Measurements from ENCODE around the gene MBD5. TPM values are rescaled to one million over a fixed set of nuclear protein-coding genes. Genes with fewer than 3 reads are reported as not detected.

The MBD5 gene
- total RNA-seq, 1 donor from 2014 or later = 44.9 TPM

DNA sequence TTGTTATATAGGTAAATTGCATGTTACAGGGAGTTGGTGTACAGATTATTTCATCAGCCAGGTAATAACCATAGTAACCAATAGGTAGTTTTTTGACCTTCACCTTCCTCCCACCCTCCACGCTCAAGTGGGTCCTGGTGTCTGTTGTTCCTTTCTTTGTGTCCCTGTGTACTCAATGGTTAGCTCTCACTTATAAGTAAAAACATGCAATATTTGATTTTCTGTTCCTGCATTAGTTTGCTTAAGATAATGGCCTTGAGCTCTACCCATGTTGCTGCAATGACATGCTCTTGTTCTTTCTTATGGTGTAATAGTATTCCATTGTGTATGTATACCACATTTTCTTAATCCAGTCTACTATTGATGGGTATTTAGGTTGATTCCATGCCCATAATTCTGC is 390.0 kb downstream of the MBD5 start:
- DNase-seq (ENCODE audit: extremely low spot score, unreplicated experiment) = no peak
- Mint-ChIP-seq H3K27me3 (ENCODE audit: unreplicated experiment) (no peaks in the 10 kb centered on the region), H3K4me3 (ENCODE audit: unreplicated experiment) (no peak overlapping the region), H3K27ac (ENCODE audit: unreplicated experiment) (no peak overlapping the region), H3K9me3 (ENCODE audit: unreplicated experiment) (peaks cover 36% of the 10 kb centered on the region), H3K36me3 (ENCODE audit: unreplicated experiment) (peaks cover 27% of the 10 kb centered on the region), H3K4me1 (ENCODE audit: unreplicated experiment) (no peaks in the 10 kb centered on the region)
- no peak for TF ChIP-seq CTCF (IDR thresholded peaks at IDR 0.05)

GRCh38 chr2:148416248-148416647 is 395.4 kb downstream of the MBD5 start:
- Mint-ChIP-seq H3K36me3 (ENCODE audit: unreplicated experiment) (peaks cover 22% of the 10 kb centered on the region), H3K4me1 (ENCODE audit: unreplicated experiment) (peaks cover 8% of the 10 kb centered on the region), H3K27me3 (ENCODE audit: unreplicated experiment) (no peaks in the 10 kb centered on the region), H3K9me3 (ENCODE audit: unreplicated experiment) (peaks cover 39% of the 10 kb centered on the region), H3K4me3 (ENCODE audit: unreplicated experiment) (no peak overlapping the region), H3K27ac (ENCODE audit: unreplicated experiment) (no peak overlapping the region)
- TF ChIP-seq CTCF (IDR thresholded peaks at IDR 0.05) = no peak
- DNase-seq (ENCODE audit: extremely low spot score, unreplicated experiment) = no peak

GRCh38 chr2:148430101-148430500 is 409.2 kb downstream of the MBD5 start:
- no peaks in the 10 kb centered on the region for H3K4me1 Mint-ChIP-seq (ENCODE audit: unreplicated experiment)
- H3K9me3 Mint-ChIP-seq (ENCODE audit: unreplicated experiment) = peaks cover 20% of the 10 kb centered on the region
- no peak overlapping the region for H3K27ac Mint-ChIP-seq (ENCODE audit: unreplicated experiment)
- DNase-seq (ENCODE audit: extremely low spot score, unreplicated experiment) = no peak
- TF ChIP-seq CTCF (IDR thresholded peaks at IDR 0.05) = no peak
- H3K4me3 Mint-ChIP-seq (ENCODE audit: unreplicated experiment) = no peak overlapping the region
- H3K27me3 Mint-ChIP-seq (ENCODE audit: unreplicated experiment) = no peaks in the 10 kb centered on the region
- peaks cover 8% of the 10 kb centered on the region for H3K36me3 Mint-ChIP-seq (ENCODE audit: unreplicated experiment)

- DNase-seq (ENCODE audit: extremely low spot score, unreplicated experiment) = no peak
- no peak overlapping the region for H3K27ac Mint-ChIP-seq (ENCODE audit: unreplicated experiment)
- no peaks in the 10 kb centered on the region for H3K9me3 Mint-ChIP-seq (ENCODE audit: unreplicated experiment)
- no peaks in the 10 kb centered on the region for H3K4me1 Mint-ChIP-seq (ENCODE audit: unreplicated experiment)
- no peaks in the 10 kb centered on the region for H3K36me3 Mint-ChIP-seq (ENCODE audit: unreplicated experiment)
- no peak for TF ChIP-seq CTCF (IDR thresholded peaks at IDR 0.05)
- no peaks in the 10 kb centered on the region for H3K27me3 Mint-ChIP-seq (ENCODE audit: unreplicated experiment)
- H3K4me3 Mint-ChIP-seq (ENCODE audit: unreplicated experiment) = no peak overlapping the region
Measured at GRCh38 chr2:148447877-148448276, 427.0 kb downstream of the MBD5 start.

GRCh38 chr2:148450531-148450930 is 429.6 kb downstream of the MBD5 start:
- no peak overlapping the region for H3K27ac Mint-ChIP-seq (ENCODE audit: unreplicated experiment)
- H3K27me3 Mint-ChIP-seq (ENCODE audit: unreplicated experiment) = no peaks in the 10 kb centered on the region
- H3K9me3 Mint-ChIP-seq (ENCODE audit: unreplicated experiment) = no peaks in the 10 kb centered on the region
- DNase-seq (ENCODE audit: extremely low spot score, unreplicated experiment) = no peak
- TF ChIP-seq CTCF (IDR thresholded peaks at IDR 0.05) = no peak
- no peaks in the 10 kb centered on the region for H3K36me3 Mint-ChIP-seq (ENCODE audit: unreplicated experiment)
- no peak overlapping the region for H3K4me3 Mint-ChIP-seq (ENCODE audit: unreplicated experiment)
- no peaks in the 10 kb centered on the region for H3K4me1 Mint-ChIP-seq (ENCODE audit: unreplicated experiment)

Measured in osteocyte (in vitro differentiated cells).